CD14-positive monocyte (primary cell): ENCODE measurements around the gene TMEM60. TPM values are rescaled to one million over a fixed set of nuclear protein-coding genes. Genes with fewer than 3 reads are reported as not detected.

ENCODE experiments used
- DNase-seq, 3 donors: peaks; one replicate each; pipeline ENCODE4 v3.0.0-alpha.2; 2011 to 2022
- H2AFZ ChIP-seq: 2 replicates; pipeline ENCODE4 v1.6.0; 2012; ENCODE audit warnings: mild to moderate bottlenecking, low read depth, low read length, inconsistent platforms; ENCODE audit not compliant: insufficient read depth, poor library complexity, severe bottlenecking
- H3K27ac ChIP-seq, 2 donors: 1 replicate in 1 of 2; 2 replicates in 1 of 2; pipeline ENCODE4 v1.5.1; 2012 to 2013; ENCODE audit warnings: low read length in 2 of 2, control low read depth in 1 of 2, inconsistent platforms in 1 of 2, low read depth in 1 of 2, mild to moderate bottlenecking in 1 of 2
- H3K27me3 ChIP-seq, 2 donors: one replicate each; pipeline versions ENCODE4 v1.6.0 to v1.6.1; 2011 to 2013; ENCODE audit warnings: low read length in 2 of 2; ENCODE audit not compliant: control insufficient read depth in 2 of 2, insufficient read depth in 2 of 2
- H3K36me3 ChIP-seq, 2 donors: replicated peaks in 1 of 2; 1 replicate in 1 of 2; 2 replicates in 1 of 2; pipeline versions ENCODE4 v1.5.1 to v1.6.1; 2012 to 2013; ENCODE audit warnings: low read length in 2 of 2, control low read depth in 1 of 2, inconsistent platforms in 1 of 2, mild to moderate bottlenecking in 1 of 2; ENCODE audit not compliant: insufficient read depth in 2 of 2, control insufficient read depth in 1 of 2
- H3K4me1 ChIP-seq, 2 donors: 1 replicate in 1 of 2; 2 replicates in 1 of 2; pipeline versions ENCODE4 v1.5.1 to v1.6.1; 2012 to 2013; ENCODE audit warnings: low read length in 2 of 2, control low read depth in 1 of 2, inconsistent platforms in 1 of 2, mild to moderate bottlenecking in 1 of 2, moderate library complexity in 1 of 2; ENCODE audit not compliant: insufficient read depth in 2 of 2, control insufficient read depth in 1 of 2
- H3K4me2 ChIP-seq: replicated peaks from 2 replicates; pipeline ENCODE3; 2012; ENCODE audit warnings: low read length, moderate library complexity, mild to moderate bottlenecking; ENCODE audit not compliant: poor library complexity, severe bottlenecking; ENCODE audit errors: extremely low read depth
- H3K4me3 ChIP-seq, 3 experiments: fragments of 200-600 bp in 1 of 3; sonication (generic) in 1 of 3; replicated peaks in 1 of 3; 1 replicate in 2 of 3; 2 replicates in 1 of 3; pipeline ENCODE4 v1.5.1; 2011 to 2013; ENCODE audit warnings: low read length in 3 of 3, mild to moderate bottlenecking in 3 of 3, control low read depth in 2 of 3, low read depth in 2 of 3, inconsistent platforms in 1 of 3, moderate library complexity in 1 of 3
- H3K79me2 ChIP-seq: 2 replicates; pipeline ENCODE4 v1.6.0; 2012; ENCODE audit warnings: mild to moderate bottlenecking, control low read depth, inconsistent platforms, low read length, moderate library complexity; ENCODE audit not compliant: insufficient read depth
- H3K9ac ChIP-seq: 2 replicates; pipeline ENCODE4 v1.6.0; 2017; ENCODE audit warnings: low read length, mild to moderate bottlenecking; ENCODE audit not compliant: insufficient read depth, poor library complexity, severe bottlenecking
- H3K9me3 ChIP-seq, 2 donors: replicated peaks in 1 of 2; 1 replicate in 1 of 2; 2 replicates in 1 of 2; pipeline versions ENCODE4 v1.5.1 to v1.6.1; 2012 to 2013; ENCODE audit warnings: low read length in 2 of 2, control low read depth in 1 of 2; ENCODE audit not compliant: control insufficient read depth in 1 of 2, insufficient read depth in 1 of 2
- H4K20me1 ChIP-seq: 2 replicates; pipeline ENCODE4 v1.6.0; 2012; ENCODE audit warnings: mild to moderate bottlenecking, low read length, control low read depth, moderate library complexity; ENCODE audit not compliant: insufficient read depth
- H3K27ac Mint-ChIP-seq, 7 donors: one replicate each; pipeline ENCODE4 v1.8.0; 2020; ENCODE audit warnings: mild to moderate bottlenecking in 7 of 7, mixed read lengths in 7 of 7, moderate library complexity in 6 of 7, inconsistent platforms in 2 of 7
- H3K27me3 Mint-ChIP-seq, 3 donors: one replicate each; pipeline ENCODE4 v1.8.0; 2021 to 2022; ENCODE audit warnings: low read depth in 3 of 3, mild to moderate bottlenecking in 3 of 3, mixed read lengths in 3 of 3, moderate library complexity in 3 of 3, inconsistent platforms in 1 of 3
- H3K36me3 Mint-ChIP-seq, 2 donors: one replicate each; pipeline ENCODE4 v1.8.0; 2020; ENCODE audit warnings: mixed read lengths in 2 of 2, inconsistent platforms in 1 of 2, mild to moderate bottlenecking in 1 of 2
- H3K4me1 Mint-ChIP-seq: one replicate; pipeline ENCODE4 v1.8.0; 2020; ENCODE audit warnings: mild to moderate bottlenecking, mixed read lengths
- H3K4me3 Mint-ChIP-seq, 2 donors: one replicate each; pipeline ENCODE4 v1.8.0; 2020; ENCODE audit warnings: mild to moderate bottlenecking in 2 of 2, mixed read lengths in 2 of 2, moderate library complexity in 1 of 2
- H3K9me3 Mint-ChIP-seq, 7 donors: one replicate each; pipeline ENCODE4 v1.8.0; 2020 to 2022; ENCODE audit warnings: mixed read lengths in 7 of 7, mild to moderate bottlenecking in 6 of 7, moderate library complexity in 6 of 7, inconsistent platforms in 2 of 7
- CTCF ChIP-seq: fragments of 200-600 bp; IDR thresholded peaks from one replicate; pipeline ENCODE4 v1.8.0; 2022; ENCODE audit warnings: antibody characterized with exemption, mild to moderate bottlenecking
- WGBS: methylation state at CpG from one replicate; pipeline ENCODE4 v1.1.5; 2013; ENCODE audit warnings: missing lambda C conversion rate; ENCODE audit not compliant: insufficient coverage; 5-methylcytosine and 5-hydroxymethylcytosine counted together
- intact Hi-C, 2 donors: fragments of 100-400 bp; cut with micrococcal nuclease; formaldehyde crosslinking; loops; one replicate each; pipeline versions ENCODE4 v1.15.0 to v1.15.1; 2023
- polyA plus RNA-seq, 3 donors: library from polyadenylated mRNA; depleted of rRNA in 1 of 3; unstranded in 2 of 3; stranded (reverse) in 1 of 3; fragments of 300-500 nt in 2 of 3; fragments of >200 nt in 1 of 3; fragmentation: Illumina TruSeq in 2 of 3; gene quantifications; 1 replicate in 2 of 3; 2 replicates in 1 of 3; pipeline ENCODE4 v1.2.3, GENCODE V29; 2012 to 2021

TMEM60 gene
- polyA plus RNA-seq, 3 donors = 5.5 to 27.6 (median 25.6) TPM

- no peak overlapping the region for H2AFZ ChIP-seq
- peaks cover 6% of the 10 kb centered on the region for H4K20me1 ChIP-seq
- WGBS = no CpG with 5 or more reads among the region's 3 CpGs
- no peak overlapping the region for H3K4me3 Mint-ChIP-seq
- DNase-seq = peak; percentile 17 to 40 (median 30)
- peaks cover 76% of the 10 kb centered on the region for H3K79me2 ChIP-seq
- H3K4me3 ChIP-seq = peak overlapping the region in 1 of 3 experiments; percentile 13
- H3K4me1 Mint-ChIP-seq = peaks cover 32% of the 10 kb centered on the region
- no peaks in the 10 kb centered on the region for H3K27me3 ChIP-seq
- intact Hi-C loops = no loop called here
- H3K9ac ChIP-seq = no peak overlapping the region
- peak overlapping the region; percentile 33 to 86 (median 79) for H3K27ac Mint-ChIP-seq
- no peaks in the 10 kb centered on the region for H3K27me3 Mint-ChIP-seq
- H3K9me3 Mint-ChIP-seq = peaks cover 22 to 40% (median 31%) of the 10 kb centered on the region in 7 donors
- peaks cover 25 to 27% of the 10 kb centered on the region in 2 donors for H3K9me3 ChIP-seq
- H3K4me1 ChIP-seq = peaks cover 23 to 25% of the 10 kb centered on the region in 2 donors
- TF ChIP-seq CTCF = no peak
- H3K36me3 Mint-ChIP-seq = peaks cover 18 to 25% of the 10 kb centered on the region in 2 donors
- peaks cover 0 to 14% of the 10 kb centered on the region in 2 donors for H3K36me3 ChIP-seq
- peak overlapping the region; percentile 10 for H3K4me2 ChIP-seq
- peak overlapping the region; percentile 68 to 77 for H3K27ac ChIP-seq
Measured at GRCh38 chr7:77825131-77825530, 26.9 kb upstream of the TMEM60 start.

- no peaks in the 10 kb centered on the region for H3K27me3 ChIP-seq
- H3K4me1 ChIP-seq = peaks cover 23 to 25% of the 10 kb centered on the region in 2 donors
- H3K36me3 ChIP-seq = peaks cover 0 to 18% of the 10 kb centered on the region in 2 donors
- H4K20me1 ChIP-seq = peaks cover 6% of the 10 kb centered on the region
- peaks cover 76% of the 10 kb centered on the region for H3K79me2 ChIP-seq
- H3K4me3 ChIP-seq = peak overlapping the region in 1 of 3 experiments; percentile 13
- Mint-ChIP-seq H3K9me3 (peaks cover 25 to 45% (median 36%) of the 10 kb centered on the region in 7 donors), H3K27ac (peak overlapping the region; percentile 54 to 96 (median 83)), H3K36me3 (peaks cover 20 to 30% of the 10 kb centered on the region in 2 donors), H3K4me3 (no peak overlapping the region), H3K27me3 (no peaks in the 10 kb centered on the region), H3K4me1 (peaks cover 32% of the 10 kb centered on the region)
- peak overlapping the region; percentile 10 for H3K4me2 ChIP-seq
- no peak overlapping the region for H3K9ac ChIP-seq
- TF ChIP-seq CTCF = no peak
- no peak for DNase-seq
- no CpG with 5 or more reads among the region's 5 CpGs for WGBS
- peak overlapping the region; percentile 68 to 77 for H3K27ac ChIP-seq
- H3K9me3 ChIP-seq = peaks cover 30 to 32% of the 10 kb centered on the region in 2 donors
- H2AFZ ChIP-seq = no peak overlapping the region
- intact Hi-C loops = no loop called here
Measured at GRCh38 chr7:77824636-77825035, 26.4 kb upstream of the TMEM60 start.
